H1 (cell line): Measurements from ENCODE around the gene PDE3A. TPM values are rescaled to one million over a fixed set of nuclear protein-coding genes. Genes with fewer than 3 reads are reported as not detected.

Experiments used
- ATF2 ChIP-seq: IDR thresholded peaks from 2 replicates; pipeline ENCODE4 v1.6.1; 2012; ENCODE audit warnings: low read length, inconsistent platforms
- BACH1 ChIP-seq: IDR thresholded peaks from 2 replicates; pipeline ENCODE4 v1.6.1; 2012; ENCODE audit warnings: low read length, improper control_type of control experiment
- CEBPB ChIP-seq: IDR thresholded peaks from 2 replicates; pipeline ENCODE4 v1.6.1; 2012; ENCODE audit warnings: low read depth, low read length
- CHD7 ChIP-seq: fragments of 300-600 bp; sonication (generic); IDR thresholded peaks from 2 replicates; pipeline ENCODE4 v1.7.1; 2012; ENCODE audit warnings: low read length, moderate library complexity, mild to moderate bottlenecking, inconsistent platforms; ENCODE audit not compliant: insufficient replicate concordance
- EZH2 ChIP-seq: fragments of 200-600 bp; sonication (generic); IDR thresholded peaks from 2 replicates; pipeline ENCODE4 v1.7.1; 2012; ENCODE audit warnings: low read depth, mild to moderate bottlenecking, moderate library complexity, low read length, inconsistent platforms; ENCODE audit not compliant: severe bottlenecking
- KDM4A ChIP-seq: IDR thresholded peaks from one replicate; pipeline ENCODE4 v1.7.1; 2012; ENCODE audit warnings: low read depth, mild to moderate bottlenecking, moderate library complexity, low read length, inconsistent platforms; ENCODE audit not compliant: severe bottlenecking
- SUZ12 ChIP-seq: fragments of 200-600 bp; sonication (generic); IDR thresholded peaks from 2 replicates; pipeline ENCODE4 v1.6.1; 2012; ENCODE audit warnings: mild to moderate bottlenecking, inconsistent platforms, low read length, moderate library complexity, mixed read lengths
- TBP ChIP-seq: IDR thresholded peaks from 2 replicates; pipeline ENCODE4 v1.6.1; 2011; ENCODE audit warnings: low read depth, low read length, improper control_type of control experiment
- polyA plus RNA-seq, 7 experiments: library from polyadenylated mRNA; depleted of rRNA in 3 of 7; stranded (reverse) in 5 of 7; unstranded in 2 of 7; fragments of >200 nt in 5 of 7; fragments of 200-250 nt in 2 of 7; gene quantifications; 1 replicate in 5 of 7; 2 replicates in 1 of 7; 4 replicates in 1 of 7; pipeline versions ENCODE4 v1.2.1 to v1.2.3, GENCODE V29; 2011 to 2013; ENCODE audit warnings: missing spikeins in 2 of 7, mixed read lengths in 2 of 7
- total RNA-seq: library from RNA; stranded (reverse); fragmentation: NEBNext Ultra II Directional; extraction: Animal tissue kit (Norgen Biotek cat#: 25700); gene quantifications from 2 replicates; pipeline ENCODE4 v1.2.1, GENCODE V29; 2021

PDE3A gene
- total and polyA plus RNA-seq, 2 of the 8 experiments (the other 6 are each of a cell fraction or from before 2014, with no cell fraction given), result 1.4 to 3.4 TPM

- TF ChIP-seq CHD7 (no peak), SUZ12 (no peak), CEBPB (no peak), EZH2 (no peak), KDM4A (no peak), BACH1 (no peak), TBP (no peak), ATF2 (no peak)
- TF ChIP-seq, all 59 proteins: peak for 0
Observed at GRCh38 chr12:20508359-20508758, 140.0 kb downstream of the PDE3A start (continued).
